ENCODE measurements around the gene ZNF117.
"Not testable (repeated sequence)": the region's sequence is repeated elsewhere in the genome, so short reads cannot be mapped to it uniquely, and the experiment has no call there.

The ZNF117 gene

DNA sequence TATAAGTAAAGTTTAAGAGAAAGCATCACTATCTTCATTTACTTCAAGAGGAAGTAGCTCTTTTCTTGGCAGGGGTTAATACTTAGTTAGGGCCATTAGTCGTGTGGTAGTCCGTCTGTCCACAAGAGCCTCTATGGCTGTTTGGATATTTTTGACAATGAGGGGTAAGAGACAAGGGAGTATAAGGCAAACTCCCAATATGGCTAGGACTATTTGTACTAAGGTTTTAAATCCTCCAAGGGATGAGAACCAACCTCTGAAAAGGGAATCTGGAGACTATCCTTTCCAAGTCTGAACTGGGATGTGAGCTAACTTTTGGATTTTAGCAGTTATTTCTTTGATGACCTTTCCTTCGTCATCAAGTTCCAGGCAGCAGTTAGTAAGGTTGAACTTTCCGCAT, at the start of gene ZNF117:
TSS of gene ZNF117 (minus strand) at position 101 of the 400 bp plus-strand sequence.
- no peak for DNase-seq (ENCODE audit: low read depth in 3 of 3)

DNA sequence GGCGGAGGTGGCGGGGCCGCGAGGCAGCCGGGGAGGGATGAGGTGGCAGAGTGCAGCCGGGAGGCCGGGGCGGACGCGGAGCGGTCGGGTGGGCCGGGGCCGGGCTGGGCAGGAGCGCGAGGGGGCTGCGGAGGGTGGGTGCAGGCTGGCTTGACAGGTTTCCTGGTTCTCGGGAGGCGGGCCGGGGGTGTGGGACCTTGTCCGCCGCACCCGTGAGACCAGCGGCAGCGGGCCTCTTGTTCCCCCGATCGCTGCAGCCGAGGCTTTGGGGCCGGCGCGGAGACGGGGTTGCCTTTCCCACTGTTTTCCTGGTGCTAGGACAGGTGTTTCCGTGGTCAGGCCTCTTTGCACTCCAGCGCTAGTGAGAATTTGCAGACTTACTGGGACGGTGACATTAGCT, 47.9 kb upstream of the ZNF117 start:
- DNase-seq (ENCODE audit: low read depth in 3 of 3), result peak in 1 of 3 donors; percentile 0

DNA sequence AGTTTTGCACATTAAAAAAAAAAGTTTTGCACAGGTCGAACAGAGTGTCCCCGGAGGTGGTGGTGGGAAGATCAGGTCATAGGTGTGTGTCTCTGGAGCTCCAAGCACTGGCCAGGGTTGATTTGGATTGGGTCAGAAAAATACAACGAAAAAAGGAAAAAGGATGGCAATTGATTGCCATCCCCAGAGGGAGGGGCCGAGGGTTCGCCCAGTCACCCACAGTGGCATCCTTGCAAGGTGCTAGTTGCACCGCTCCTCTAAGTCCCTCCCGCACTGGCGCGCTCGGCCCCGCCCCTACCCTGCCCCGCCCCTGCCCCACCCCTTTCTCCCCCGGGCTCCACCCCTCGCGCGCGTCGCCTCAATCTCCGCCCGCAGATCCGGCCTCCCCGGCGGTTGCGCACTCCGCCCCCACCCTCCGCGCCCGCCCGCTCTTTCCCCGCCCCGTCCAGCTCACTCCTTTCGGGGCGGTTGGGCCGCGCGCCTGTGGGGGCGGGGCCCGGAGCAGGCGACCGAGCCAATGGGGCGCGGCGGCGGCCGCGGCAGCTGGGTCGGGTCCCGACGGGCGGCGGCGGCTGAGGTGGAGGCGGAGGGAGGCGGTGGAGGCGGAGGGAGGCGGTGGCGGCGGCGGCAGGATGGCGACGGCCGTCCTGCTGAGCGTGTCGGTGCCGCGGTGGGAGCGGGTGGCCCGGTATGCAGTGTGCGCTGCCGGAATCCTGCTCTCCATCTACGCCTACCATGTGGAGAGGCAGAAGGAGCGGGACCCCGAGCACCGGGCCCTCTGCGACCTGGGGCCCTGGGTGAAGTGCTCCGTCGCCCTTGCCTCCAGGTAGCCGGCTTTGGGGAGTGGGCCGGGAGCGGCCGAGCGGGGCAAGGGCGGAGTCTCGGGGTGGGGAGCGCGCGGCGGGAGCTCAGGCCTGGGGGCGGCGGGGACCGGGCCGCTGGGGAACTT, 47.2 kb upstream of the ZNF117 start:
- DNase-seq (ENCODE audit: low read depth in 3 of 3), result peak; percentile 81 to 91 (median 87)

DNA sequence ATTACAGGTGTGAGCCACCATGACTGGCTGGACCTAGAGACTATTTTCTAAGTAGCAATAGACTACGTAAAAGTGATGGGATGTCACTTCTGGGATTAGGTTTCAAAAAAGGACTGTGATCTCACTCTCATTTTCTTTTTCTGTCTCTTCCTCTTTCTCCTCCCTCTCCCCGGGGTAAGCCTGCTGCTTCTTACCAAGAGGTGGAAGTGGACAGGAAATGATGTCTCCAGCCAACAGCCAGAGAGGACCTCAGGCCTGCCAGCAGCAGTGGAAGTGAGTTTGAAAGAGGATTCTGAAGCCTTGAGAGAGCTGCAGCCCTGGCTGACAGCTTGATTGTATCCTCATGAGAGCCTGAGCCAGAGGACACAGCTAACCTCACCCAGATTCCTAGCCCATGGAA, 45.7 kb upstream of the ZNF117 start:
- DNase-seq (ENCODE audit: low read depth in 3 of 3), result not testable (repeated sequence)

DNA sequence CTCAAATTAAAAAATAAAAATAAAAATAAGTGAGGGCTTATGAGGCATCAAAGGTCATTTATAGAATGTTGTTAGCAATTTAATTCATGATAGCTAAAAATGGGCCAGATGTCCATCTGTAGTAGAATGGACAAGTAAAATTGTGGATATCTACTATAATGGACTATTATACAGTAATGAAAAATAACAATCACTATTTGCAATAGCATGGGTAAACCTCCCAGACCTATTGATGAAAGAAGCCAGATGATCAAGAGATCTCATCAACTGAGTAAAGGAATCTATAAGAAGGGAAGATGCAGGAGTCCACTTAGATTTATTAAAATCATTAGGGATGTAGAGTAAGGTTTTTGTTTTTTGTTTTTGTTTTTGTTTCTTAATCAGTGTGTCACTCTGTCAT, 44.6 kb upstream of the ZNF117 start:
- not testable (repeated sequence) for DNase-seq (ENCODE audit: low read depth in 3 of 3)

DNA sequence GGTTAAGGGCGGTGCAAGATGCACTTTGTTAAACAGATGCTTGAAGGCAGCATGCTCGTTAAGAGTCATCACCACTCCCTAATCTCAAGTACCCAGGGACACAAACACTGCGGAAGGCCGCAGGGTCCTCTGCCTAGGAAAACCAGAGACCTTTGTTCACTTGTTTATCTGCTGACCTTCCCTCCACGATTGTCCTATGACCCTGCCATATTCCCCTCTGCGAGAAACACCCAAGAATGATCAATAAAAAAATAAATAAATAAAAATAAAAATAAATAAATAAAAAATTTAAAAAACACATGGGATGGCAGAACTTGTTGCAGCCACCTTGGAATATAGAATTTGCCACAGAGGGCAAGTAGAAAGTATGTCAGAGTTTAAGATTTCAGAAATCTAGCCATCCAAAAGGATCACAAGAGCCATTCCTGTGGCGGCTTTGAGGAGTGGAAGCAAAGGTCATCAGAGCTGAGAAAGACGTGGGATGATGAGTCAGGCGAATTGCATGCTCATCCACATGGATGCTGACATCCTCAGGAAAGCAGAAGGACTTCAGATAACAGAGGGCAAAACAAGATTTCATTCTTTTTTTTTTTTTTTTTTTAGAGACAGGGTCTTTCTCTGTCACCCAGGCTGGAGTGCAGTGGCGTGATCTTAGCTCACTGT, 43.4 kb upstream of the ZNF117 start:
- not testable (repeated sequence) for DNase-seq (ENCODE audit: low read depth in 3 of 3)

DNA sequence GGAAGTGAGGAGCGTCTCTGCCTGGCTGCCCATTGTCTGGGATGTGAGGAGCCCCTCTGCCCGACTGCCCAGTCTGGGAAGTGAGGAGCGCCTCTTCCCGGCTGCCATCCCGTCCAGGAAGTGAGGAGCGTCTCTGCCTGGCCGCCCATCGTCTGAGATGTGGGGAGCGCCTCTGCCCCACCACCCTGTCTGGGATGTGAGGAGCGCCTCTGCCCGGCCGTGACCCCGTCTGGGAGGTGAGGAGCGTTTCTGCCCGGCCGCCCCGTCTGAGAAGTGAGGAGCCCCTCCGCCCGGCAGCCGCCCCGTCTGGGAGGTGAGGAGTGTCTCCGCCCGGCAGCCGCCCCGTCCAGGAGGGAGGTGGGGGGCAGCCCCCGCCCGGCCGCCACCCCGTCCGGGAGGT, 42.6 kb upstream of the ZNF117 start:
- DNase-seq (ENCODE audit: low read depth in 3 of 3), result not testable (repeated sequence)

DNA sequence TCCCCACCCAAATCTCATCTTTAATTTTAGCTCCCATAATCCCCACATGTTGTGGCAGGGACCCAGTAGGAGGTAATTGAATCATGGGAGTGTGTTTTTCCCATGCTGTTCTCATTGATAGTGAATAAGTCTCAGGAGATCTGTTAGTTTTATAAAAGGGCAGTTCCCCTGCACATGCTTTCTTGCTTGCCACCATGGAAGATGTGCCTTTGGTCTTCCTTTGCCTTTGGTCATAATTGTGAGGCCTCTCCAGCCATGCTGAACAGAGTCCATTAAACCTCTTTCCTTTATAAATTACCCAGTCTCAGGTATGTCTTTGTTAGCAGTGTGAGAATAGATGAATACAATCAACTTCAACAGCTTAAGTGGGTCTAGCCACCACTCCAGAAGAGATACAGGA, 34.2 kb upstream of the ZNF117 start:
- DNase-seq (ENCODE audit: low read depth in 3 of 3), result not testable (repeated sequence)

DNA sequence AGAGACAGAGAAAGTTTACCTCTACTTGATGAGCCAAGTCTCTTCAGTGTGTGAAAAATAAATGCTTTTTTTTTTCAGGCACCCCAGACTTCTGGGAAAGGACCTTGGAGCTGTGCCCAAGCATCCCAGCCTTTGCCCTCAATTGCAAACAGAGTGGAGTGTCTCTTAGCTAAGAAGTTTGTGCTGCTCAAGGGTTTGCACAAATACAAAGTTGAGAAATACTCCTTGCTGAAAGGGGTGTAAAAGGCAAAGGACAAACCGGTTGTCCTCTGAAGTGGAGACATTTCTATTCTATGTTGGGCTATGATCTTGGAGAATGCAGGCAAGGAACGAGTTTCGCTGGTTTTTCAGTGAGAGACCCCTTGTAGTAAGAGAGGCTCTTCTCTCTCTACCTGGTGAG, 30.1 kb upstream of the ZNF117 start:
- DNase-seq (ENCODE audit: low read depth in 3 of 3), result not testable (repeated sequence)

DNA sequence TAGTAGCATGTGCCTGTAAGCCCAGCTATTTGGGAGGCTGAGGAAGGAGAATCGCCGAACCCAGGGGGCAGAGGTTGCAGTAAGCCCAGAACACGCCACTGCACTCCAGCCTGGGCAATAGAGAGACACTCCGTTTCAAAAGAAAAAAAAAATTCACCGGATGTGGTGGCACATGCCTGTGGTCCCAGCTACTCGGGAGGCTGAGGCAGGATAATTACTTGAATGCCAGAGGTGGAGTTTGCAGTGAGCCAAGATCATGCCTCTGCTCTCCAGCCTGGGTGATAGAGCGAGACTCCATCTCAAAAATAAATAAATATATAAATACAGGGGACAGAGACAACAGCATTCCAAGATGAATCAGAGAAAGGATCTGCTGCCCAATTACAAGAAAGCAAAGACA, 19.0 kb upstream of the ZNF117 start:
- not testable (repeated sequence) for DNase-seq (ENCODE audit: low read depth in 3 of 3)

DNA sequence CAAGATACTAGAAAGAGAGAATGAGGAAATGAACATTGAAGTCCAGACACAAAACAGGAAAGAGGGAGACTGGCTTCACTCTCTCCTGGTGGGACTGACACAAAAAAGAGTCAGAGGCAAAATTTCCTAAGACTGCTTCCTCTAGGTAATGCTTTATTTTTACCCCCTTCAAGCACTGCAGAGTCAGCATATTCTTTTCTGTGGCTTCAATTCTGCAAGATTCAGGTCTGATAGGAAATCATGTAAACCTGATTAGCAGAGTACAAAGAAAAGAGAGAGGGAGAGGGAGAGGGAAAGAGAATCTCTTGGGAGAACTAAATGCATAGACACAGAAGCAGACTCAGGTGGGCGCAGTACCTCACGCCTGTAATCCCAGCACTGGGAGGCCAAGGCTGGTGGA, 18.6 kb upstream of the ZNF117 start:
- DNase-seq (ENCODE audit: low read depth in 3 of 3), result not testable (repeated sequence)

DNA sequence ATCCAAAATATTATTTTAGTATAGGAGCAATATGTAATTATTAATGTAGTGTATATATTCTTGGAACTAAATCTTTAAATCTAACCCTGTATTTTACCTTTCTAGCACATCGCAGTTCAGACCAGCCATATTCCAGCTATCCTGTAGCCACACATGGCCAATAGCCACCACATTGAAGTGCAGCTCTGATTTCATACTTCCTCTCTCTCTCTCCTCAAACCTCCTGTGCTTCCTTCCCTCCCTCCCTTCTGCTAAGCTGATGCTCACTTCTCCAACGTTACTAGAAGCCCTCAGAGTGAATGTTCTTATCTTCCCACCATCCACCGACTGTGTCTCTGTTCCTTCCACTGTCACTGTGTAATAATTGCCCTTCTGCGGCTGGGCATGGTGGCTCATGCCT, 16.2 kb upstream of the ZNF117 start:
- DNase-seq (ENCODE audit: low read depth in 3 of 3), result not testable (repeated sequence)

DNA sequence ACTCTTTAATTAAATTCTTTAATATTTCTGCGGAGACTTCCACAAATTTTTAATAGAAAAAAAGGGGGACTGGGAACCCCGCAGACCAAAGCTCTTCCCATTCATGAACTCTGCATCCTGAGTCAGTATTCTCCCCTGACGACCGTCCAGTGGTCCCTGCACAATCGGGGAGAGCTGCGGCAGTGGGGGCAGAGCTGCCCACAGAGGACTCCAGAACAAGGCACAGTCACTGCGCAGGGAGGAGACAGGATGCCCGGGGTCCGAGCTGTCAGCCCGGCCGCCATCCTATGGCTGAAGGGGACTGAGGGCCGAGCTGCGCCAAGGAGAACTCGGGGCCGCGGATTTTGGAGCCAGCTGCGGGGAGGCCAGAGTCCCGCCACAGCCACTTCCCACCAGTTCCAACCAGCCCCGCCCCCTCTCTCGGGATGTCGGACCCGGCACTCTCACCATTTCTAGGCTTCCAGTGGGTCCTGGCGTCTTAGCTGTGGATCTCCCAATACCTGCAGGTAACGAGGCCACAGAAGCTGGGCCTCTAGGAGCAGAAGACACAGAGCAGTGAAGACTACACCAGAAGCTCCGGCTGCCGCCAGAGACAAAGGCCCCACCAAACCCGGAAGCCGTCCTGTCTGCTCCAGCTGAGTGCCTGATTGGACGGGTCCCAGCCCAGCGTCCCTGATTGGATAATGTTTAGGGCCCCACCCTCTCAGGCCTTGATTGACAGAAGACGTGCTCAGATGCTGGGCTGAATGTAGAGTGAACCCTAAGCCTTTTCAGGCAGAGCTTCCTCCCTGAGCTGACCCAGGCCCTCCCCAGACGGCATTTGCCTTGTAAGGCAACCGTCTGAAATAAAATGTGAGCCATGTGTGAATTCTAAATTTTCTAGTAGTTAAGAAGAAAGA, 15.5 kb upstream of the ZNF117 start, which contains the start of gene ERV3-1:
TSS of gene ERV3-1 (minus strand) at position 594 of the 899 bp plus-strand sequence. CDS start 13,661 bp downstream, outside the sequence.
- DNase-seq (ENCODE audit: low read depth in 3 of 3), result peak; percentile 83 to 88 (median 85)

DNA sequence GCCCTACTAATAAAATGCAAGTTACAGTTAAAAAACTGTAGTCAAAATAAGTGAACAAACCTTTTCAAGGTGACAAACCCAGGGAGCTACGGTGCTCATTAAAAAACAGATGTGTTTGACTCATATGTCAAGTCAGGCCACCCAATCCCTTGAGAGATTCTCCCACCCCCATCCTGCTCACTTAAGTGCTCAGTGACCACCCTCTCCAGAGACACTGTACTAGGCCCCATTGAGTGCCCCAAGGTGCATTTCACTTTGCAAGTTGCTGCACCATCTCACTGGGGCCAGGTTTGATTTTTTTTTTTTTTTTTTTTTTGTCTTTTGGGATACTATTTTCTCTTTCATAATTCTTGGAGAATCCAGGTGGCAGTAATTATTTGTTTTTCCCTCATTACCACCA, 13.7 kb upstream of the ZNF117 start:
- DNase-seq (ENCODE audit: low read depth in 3 of 3), result no peak

DNA sequence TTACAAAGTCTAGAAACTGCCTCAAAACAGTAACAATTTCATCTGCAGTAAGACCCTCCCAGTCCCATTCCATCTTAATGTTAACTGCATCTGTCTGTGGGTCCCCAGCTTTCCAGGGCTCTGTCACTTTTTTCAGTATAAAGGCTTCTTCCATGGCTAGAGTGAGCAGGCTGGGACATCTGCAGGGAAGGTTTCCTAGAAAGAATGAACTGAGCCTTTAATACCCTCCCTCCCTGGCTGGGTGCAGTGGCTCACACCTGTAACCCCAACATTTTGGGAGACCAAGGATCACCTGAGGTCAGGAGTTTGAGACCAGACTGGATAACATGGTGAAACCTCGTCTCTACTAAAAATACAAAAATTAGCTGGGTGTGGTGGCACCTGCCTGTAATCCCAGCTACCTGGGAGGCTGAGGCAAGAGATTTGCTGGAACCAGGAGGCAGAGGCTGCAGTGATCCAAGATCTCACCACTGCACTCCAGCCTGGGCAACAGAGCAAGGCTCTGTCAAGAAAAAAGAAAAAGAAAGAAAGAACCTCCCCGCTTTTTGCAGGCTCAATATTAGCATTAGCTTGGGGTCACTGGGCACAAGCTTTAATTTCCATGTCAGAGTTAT, 12.2 kb upstream of the ZNF117 start:
- DNase-seq (ENCODE audit: low read depth in 3 of 3), result no peak

DNA sequence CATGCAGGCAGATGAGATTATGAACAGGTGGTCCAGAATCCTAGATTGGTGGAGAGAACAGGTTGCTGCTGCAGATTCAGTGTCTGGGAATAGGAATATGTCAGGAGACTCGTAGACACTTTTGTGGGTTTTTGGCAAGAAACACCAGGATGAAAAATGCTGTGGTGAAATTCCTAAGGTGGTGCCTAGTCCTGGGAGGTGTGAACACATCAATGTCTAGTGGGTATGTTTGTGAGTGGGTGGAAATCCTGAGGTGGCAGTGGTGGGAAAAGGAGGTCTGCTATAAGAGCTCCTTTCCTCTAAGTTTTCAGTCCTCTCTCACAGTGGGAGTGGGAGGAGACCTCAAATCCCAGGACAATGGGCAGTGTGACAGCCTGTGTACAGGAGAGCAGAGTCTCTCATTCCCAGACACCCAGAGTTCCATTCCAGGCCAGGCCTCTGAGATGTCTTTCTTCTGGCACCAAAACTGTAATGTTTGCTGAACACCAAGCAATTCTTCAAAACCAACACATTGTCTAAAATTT, 10.5 kb upstream of the ZNF117 start:
- DNase-seq (ENCODE audit: low read depth in 3 of 3), result no peak

DNA sequence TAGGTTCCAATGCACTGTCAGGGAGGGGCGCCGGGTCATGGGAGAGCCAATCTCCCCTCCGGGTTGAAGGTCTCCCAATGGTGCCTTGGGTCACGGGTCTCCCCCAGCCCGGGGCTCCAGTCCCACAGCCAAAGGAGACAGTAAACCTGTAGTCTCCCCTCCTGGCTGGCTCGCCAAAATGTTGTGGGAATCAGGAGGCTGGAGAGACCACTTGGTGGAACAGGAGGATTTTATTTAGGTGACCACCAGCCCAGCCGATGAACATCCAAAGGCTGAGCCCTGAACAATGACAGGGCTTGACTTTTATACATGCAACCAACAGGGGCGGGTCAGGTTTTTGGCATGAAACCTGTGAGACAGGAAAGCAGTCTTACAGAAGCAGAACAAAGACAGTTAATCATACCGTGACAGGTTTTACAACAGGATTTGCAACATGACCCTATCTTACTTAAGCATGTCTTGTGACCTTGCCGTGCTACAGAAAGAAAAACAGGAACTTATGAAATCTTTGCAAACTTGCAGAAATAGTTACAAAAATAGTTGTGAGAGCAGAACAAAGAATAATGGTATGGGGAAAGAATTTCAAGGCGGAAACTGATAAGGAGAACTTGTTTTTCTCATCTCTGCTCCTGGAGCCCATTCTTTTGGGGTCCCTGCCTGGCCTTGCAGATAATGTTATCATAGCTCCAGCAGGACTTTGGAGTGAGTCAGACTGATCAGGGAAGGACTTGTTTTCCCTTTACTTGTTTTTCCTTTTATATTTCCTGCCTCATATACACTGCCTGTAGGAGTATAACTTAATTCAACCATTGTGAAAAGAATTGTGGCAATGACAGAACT, 8.5 kb upstream of the ZNF117 start:
- no peak for DNase-seq (ENCODE audit: low read depth in 3 of 3)

DNA sequence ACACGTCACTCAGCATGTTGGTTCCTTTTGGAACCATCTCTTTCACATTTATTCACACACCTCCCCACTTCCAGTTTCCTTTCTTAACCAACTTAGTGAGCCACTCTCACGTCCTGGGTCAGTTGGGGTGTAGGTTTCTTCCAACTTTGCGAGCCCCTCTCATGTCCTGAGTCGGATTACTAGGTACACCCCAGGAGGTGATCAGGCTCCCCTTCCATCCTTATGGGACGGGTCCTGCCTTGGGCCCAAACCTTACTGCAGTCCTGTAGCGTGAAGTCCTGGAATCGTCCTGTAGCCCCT, 8.0 kb upstream of the ZNF117 start:
- DNase-seq (ENCODE audit: low read depth in 3 of 3), result no peak

DNA sequence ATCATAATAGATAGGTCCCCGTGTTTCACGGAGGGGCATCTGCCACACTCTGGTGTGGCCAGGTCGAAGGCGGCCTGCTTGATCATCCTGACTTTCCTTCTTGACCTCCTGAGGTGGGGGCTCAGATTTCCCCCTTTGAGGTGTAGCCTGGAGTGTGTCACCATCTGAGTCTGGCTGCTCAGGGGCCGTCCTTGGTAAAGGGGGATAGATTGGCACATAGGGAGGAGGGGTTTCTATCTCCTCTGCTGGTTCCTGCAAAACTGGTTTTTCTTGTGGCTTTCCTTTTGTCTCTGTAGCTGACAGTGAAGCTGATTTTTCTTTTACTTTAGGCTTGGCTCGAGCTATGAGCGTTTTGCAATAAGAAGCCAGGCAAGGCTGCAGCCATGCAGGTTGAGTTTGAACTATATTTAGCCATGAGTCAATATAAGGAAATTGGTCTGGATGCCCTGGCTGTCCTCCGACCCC, 7.1 kb upstream of the ZNF117 start:
- DNase-seq (ENCODE audit: low read depth in 3 of 3), result no peak

Data from stimulated activated CD4-positive, alpha-beta T cell treated with anti-CD3 and anti-CD28 coated beads, TNF-alpha, amount 100 ng/mL, for 48 hours (primary cell).